SK-N-SH treated with all-trans-retinoic acid at 6 μM for 48 hours (cell line): ENCODE results near the gene SP3.

ENCODE experiments used
- ATAC-seq: fragments of 200-7000 bp; cut with Tn5 transposase; 3 replicates; pipeline ENCODE4 v1.9.1; 2020; ENCODE audit warnings: mild to moderate bottlenecking, moderate library complexity
- ARNTL ChIP-seq: fragments of 450-650 bp; formaldehyde crosslinking; IDR thresholded peaks from 2 replicates; pipeline ENCODE4 v1.5.0; 2020; ENCODE audit warnings: low read depth, mild to moderate bottlenecking, moderate library complexity, borderline replicate concordance
- BACH2 ChIP-seq: fragments of 250-450 bp; sonication (Bioruptor Pico); IDR thresholded peaks from 2 replicates; pipeline ENCODE4 v1.9.0; 2021; ENCODE audit warnings: mild to moderate bottlenecking, borderline replicate concordance
- ESRRG ChIP-seq: fragments of 250-450 bp; sonication (Bioruptor Pico); IDR thresholded peaks from 2 replicates; pipeline ENCODE4 v1.6.1; 2021; ENCODE audit warnings: mild to moderate bottlenecking
- GLIS3 ChIP-seq: fragments of 250-450 bp; sonication (Bioruptor Pico); IDR thresholded peaks from 2 replicates; pipeline ENCODE4 v1.5.0; 2020; ENCODE audit warnings: mild to moderate bottlenecking, moderate library complexity
- ISL1 ChIP-seq: fragments of 250-450 bp; sonication (Bioruptor Pico); IDR thresholded peaks from 2 replicates; pipeline ENCODE4 v2.1.2; 2022; ENCODE audit warnings: mild to moderate bottlenecking, moderate library complexity
- OSR1 ChIP-seq: fragments of 250-450 bp; sonication (Bioruptor Pico); IDR thresholded peaks from 2 replicates; pipeline ENCODE4 v1.8.0; 2022; ENCODE audit warnings: moderate library complexity, mild to moderate bottlenecking, inconsistent platforms
- PPARA ChIP-seq: fragments of 250-450 bp; sonication (Bioruptor Pico); IDR thresholded peaks from 2 replicates; pipeline ENCODE4 v1.5.0; 2020; ENCODE audit warnings: mild to moderate bottlenecking, borderline replicate concordance
- RARB ChIP-seq: fragments of 250-450 bp; sonication (Bioruptor Pico); IDR thresholded peaks from 2 replicates; pipeline ENCODE4 v1.8.0; 2021; ENCODE audit warnings: mild to moderate bottlenecking, moderate library complexity
- SNAI2 ChIP-seq: fragments of 250-450 bp; sonication (Bioruptor Pico); IDR thresholded peaks from 2 replicates; pipeline ENCODE4 v1.5.0; 2020; ENCODE audit warnings: mild to moderate bottlenecking, moderate library complexity
- TCF4 ChIP-seq: fragments of 250-450 bp; sonication (Bioruptor Pico); IDR thresholded peaks from 2 replicates; pipeline ENCODE4 v1.8.0; 2021; ENCODE audit warnings: mild to moderate bottlenecking, moderate library complexity, borderline replicate concordance
- TOX ChIP-seq: fragments of 250-450 bp; sonication (Bioruptor Pico); IDR thresholded peaks from 2 replicates; pipeline ENCODE4 v1.8.0; 2021; ENCODE audit warnings: mild to moderate bottlenecking, moderate library complexity, borderline replicate concordance
- ZC3H10 ChIP-seq: fragments of 250-450 bp; sonication (Bioruptor Pico); IDR thresholded peaks from 2 replicates; pipeline ENCODE4 v1.5.1; 2021; ENCODE audit warnings: mild to moderate bottlenecking, moderate library complexity
- ZFP3 ChIP-seq: fragments of 250-450 bp; sonication (Bioruptor Pico); IDR thresholded peaks from 2 replicates; pipeline ENCODE4 v1.5.0; 2020; ENCODE audit warnings: mild to moderate bottlenecking, moderate library complexity
- ZFP30 ChIP-seq: fragments of 450-650 bp; formaldehyde crosslinking; IDR thresholded peaks from 2 replicates; pipeline ENCODE4 v1.5.0; 2022; ENCODE audit warnings: mild to moderate bottlenecking, moderate library complexity
- ZNF565 ChIP-seq: fragments of 450-650 bp; formaldehyde crosslinking; conservative IDR thresholded peaks from 2 replicates; pipeline ENCODE4 v1.5.0; 2020; ENCODE audit warnings: low read depth, mild to moderate bottlenecking, moderate library complexity
- ZNF8 ChIP-seq: fragments of 450-650 bp; formaldehyde crosslinking; IDR thresholded peaks from 2 replicates; pipeline ENCODE4 v1.5.0; 2020; ENCODE audit warnings: mild to moderate bottlenecking, moderate library complexity
- TF ChIP-seq, protein P1 (sequence below): fragments of 250-450 bp; sonication (Bioruptor Pico); IDR thresholded peaks from 2 replicates; pipeline ENCODE4 v1.8.0; 2021; ENCODE audit warnings: low read depth, mild to moderate bottlenecking, moderate library complexity, borderline replicate concordance
- TF ChIP-seq, protein P2 (sequence below): fragments of 250-450 bp; sonication (Bioruptor Pico); IDR thresholded peaks from 2 replicates; pipeline ENCODE4 v1.8.0; 2020; ENCODE audit warnings: mild to moderate bottlenecking, moderate library complexity, borderline replicate concordance
- TF ChIP-seq, protein P3 (sequence below): fragments of 250-450 bp; sonication (Bioruptor Pico); IDR thresholded peaks from 2 replicates; pipeline ENCODE4 v1.5.0; 2020; ENCODE audit warnings: mild to moderate bottlenecking, moderate library complexity
- TF ChIP-seq, protein P4 (sequence below): fragments of 250-450 bp; sonication (Bioruptor Pico); IDR thresholded peaks from 2 replicates; pipeline ENCODE4 v1.5.1; 2020; ENCODE audit warnings: low read depth, mild to moderate bottlenecking, moderate library complexity
- TF ChIP-seq, protein P5 (sequence below): fragments of 250-450 bp; sonication (Bioruptor Pico); IDR thresholded peaks from 2 replicates; pipeline ENCODE4 v1.5.1; 2021; ENCODE audit warnings: mild to moderate bottlenecking, moderate library complexity

The SP3 gene

DNA sequence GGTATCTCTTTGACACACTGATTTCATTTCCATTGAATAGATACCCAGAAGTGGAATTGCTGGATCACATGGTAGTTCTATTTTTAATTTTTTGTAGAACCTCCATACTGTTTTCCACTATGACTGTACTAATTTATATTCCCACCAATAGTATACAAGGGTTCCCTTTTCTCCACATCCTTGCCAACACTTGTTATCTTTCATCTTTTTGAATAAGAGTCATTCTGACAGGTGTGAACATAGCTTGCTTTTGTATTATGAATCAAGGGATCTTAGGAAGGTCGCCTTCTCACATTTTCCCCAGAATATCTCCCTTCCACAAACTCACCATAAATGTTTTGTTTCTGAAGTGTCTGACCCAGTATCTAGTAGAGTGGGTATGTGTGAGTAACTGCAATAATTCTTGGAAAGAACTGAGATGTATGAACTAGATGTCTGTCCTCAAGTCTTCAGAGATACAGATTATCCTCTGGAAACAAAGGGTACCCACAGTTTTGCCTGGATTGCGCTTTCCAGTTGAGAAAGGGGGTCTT lies 17.1 kb upstream of the SP3 start:
- ATAC-seq: no peak; the same call in 2 of the 3 replicates

DNA sequence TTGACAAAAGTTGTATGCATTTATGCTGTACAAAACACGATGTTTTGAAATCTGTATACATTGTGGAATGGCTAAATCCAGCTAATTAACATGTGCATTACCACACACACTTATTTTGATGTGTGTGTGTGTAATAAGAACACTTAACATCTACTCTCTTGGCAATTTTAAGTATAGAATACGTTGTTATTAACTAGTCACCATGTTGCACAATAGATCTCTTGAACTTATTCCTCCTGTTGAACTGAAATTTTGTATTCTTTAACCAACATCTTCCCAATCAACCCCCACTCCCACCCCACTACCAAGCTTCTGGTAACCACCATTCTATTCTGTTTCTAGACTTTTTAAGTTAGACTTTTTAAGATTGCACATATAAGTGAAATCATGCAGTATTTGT lies 16.3 kb upstream of the SP3 start:
- no peak for ATAC-seq
- TF ChIP-seq ISL1 (no peak), ESRRG (no peak), BACH2 (CRISPR knock-in tag) (no peak), GLIS3 (no peak), ZFP30 (CRISPR knock-in tag) (no peak), PPARA (CRISPR knock-in tag) (no peak)
- TF ChIP-seq, protein P1, sequence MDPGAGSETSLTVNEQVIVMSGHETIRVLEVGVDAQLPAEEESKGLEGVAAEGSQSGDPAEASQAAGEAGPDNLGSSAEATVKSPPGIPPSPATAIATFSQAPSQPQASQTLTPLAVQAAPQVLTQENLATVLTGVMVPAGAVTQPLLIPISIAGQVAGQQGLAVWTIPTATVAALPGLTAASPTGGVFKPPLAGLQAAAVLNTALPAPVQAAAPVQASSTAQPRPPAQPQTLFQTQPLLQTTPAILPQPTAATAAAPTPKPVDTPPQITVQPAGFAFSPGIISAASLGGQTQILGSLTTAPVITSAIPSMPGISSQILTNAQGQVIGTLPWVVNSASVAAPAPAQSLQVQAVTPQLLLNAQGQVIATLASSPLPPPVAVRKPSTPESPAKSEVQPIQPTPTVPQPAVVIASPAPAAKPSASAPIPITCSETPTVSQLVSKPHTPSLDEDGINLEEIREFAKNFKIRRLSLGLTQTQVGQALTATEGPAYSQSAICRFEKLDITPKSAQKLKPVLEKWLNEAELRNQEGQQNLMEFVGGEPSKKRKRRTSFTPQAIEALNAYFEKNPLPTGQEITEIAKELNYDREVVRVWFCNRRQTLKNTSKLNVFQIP: no peak
- TF ChIP-seq, protein P2, sequence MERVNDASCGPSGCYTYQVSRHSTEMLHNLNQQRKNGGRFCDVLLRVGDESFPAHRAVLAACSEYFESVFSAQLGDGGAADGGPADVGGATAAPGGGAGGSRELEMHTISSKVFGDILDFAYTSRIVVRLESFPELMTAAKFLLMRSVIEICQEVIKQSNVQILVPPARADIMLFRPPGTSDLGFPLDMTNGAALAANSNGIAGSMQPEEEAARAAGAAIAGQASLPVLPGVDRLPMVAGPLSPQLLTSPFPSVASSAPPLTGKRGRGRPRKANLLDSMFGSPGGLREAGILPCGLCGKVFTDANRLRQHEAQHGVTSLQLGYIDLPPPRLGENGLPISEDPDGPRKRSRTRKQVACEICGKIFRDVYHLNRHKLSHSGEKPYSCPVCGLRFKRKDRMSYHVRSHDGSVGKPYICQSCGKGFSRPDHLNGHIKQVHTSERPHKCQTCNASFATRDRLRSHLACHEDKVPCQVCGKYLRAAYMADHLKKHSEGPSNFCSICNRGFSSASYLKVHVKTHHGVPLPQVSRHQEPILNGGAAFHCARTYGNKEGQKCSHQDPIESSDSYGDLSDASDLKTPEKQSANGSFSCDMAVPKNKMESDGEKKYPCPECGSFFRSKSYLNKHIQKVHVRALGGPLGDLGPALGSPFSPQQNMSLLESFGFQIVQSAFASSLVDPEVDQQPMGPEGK (CRISPR knock-in tag): no peak
- TF ChIP-seq, protein P3, sequence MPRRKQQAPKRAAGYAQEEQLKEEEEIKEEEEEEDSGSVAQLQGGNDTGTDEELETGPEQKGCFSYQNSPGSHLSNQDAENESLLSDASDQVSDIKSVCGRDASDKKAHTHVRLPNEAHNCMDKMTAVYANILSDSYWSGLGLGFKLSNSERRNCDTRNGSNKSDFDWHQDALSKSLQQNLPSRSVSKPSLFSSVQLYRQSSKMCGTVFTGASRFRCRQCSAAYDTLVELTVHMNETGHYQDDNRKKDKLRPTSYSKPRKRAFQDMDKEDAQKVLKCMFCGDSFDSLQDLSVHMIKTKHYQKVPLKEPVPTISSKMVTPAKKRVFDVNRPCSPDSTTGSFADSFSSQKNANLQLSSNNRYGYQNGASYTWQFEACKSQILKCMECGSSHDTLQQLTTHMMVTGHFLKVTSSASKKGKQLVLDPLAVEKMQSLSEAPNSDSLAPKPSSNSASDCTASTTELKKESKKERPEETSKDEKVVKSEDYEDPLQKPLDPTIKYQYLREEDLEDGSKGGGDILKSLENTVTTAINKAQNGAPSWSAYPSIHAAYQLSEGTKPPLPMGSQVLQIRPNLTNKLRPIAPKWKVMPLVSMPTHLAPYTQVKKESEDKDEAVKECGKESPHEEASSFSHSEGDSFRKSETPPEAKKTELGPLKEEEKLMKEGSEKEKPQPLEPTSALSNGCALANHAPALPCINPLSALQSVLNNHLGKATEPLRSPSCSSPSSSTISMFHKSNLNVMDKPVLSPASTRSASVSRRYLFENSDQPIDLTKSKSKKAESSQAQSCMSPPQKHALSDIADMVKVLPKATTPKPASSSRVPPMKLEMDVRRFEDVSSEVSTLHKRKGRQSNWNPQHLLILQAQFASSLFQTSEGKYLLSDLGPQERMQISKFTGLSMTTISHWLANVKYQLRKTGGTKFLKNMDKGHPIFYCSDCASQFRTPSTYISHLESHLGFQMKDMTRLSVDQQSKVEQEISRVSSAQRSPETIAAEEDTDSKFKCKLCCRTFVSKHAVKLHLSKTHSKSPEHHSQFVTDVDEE (CRISPR knock-in tag): no peak

More for the DNA sequence above, 17.1 kb upstream of the SP3 start:
- no peak for TF ChIP-seq GLIS3
- no peak for TF ChIP-seq ZNF8
- TF ChIP-seq ZFP3 (CRISPR knock-in tag): no peak
- TF ChIP-seq, protein P1: no peak
- TF ChIP-seq ISL1: no peak
- TF ChIP-seq, protein P4, sequence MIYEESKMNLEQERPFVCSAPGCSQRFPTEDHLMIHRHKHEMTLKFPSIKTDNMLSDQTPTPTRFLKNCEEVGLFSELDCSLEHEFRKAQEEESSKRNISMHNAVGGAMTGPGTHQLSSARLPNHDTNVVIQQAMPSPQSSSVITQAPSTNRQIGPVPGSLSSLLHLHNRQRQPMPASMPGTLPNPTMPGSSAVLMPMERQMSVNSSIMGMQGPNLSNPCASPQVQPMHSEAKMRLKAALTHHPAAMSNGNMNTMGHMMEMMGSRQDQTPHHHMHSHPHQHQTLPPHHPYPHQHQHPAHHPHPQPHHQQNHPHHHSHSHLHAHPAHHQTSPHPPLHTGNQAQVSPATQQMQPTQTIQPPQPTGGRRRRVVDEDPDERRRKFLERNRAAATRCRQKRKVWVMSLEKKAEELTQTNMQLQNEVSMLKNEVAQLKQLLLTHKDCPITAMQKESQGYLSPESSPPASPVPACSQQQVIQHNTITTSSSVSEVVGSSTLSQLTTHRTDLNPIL (CRISPR knock-in tag): no peak
- TF ChIP-seq ESRRG: no peak
- no peak for TF ChIP-seq SNAI2 (CRISPR knock-in tag)
- no peak for TF ChIP-seq ZC3H10
- no peak for TF ChIP-seq ZNF565 (CRISPR knock-in tag)
- TF ChIP-seq RARB (CRISPR knock-in tag): no peak
- TF ChIP-seq TOX (CRISPR knock-in tag): no peak
- no peak for TF ChIP-seq ARNTL
- no peak for TF ChIP-seq TCF4 (CRISPR knock-in tag)
- no peak for TF ChIP-seq PPARA (CRISPR knock-in tag)
- TF ChIP-seq, protein P2 (CRISPR knock-in tag): no peak
- no peak for TF ChIP-seq OSR1 (CRISPR knock-in tag)
- TF ChIP-seq, protein P5, sequence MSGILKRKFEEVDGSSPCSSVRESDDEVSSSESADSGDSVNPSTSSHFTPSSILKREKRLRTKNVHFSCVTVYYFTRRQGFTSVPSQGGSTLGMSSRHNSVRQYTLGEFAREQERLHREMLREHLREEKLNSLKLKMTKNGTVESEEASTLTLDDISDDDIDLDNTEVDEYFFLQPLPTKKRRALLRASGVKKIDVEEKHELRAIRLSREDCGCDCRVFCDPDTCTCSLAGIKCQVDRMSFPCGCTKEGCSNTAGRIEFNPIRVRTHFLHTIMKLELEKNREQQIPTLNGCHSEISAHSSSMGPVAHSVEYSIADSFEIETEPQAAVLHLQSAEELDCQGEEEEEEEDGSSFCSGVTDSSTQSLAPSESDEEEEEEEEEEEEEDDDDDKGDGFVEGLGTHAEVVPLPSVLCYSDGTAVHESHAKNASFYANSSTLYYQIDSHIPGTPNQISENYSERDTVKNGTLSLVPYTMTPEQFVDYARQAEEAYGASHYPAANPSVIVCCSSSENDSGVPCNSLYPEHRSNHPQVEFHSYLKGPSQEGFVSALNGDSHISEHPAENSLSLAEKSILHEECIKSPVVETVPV: no peak
- TF ChIP-seq, all 23 proteins: peak for 0
